GM11168 (cell line): ENCODE data around the gene TEKTIP1.
"Not testable (repeated sequence)": the region's sequence is repeated elsewhere in the genome, so short reads cannot be mapped to it uniquely, and the experiment has no call there.

Experiments used
- in situ Hi-C: fragments of 300-500 bp; cut with MboI; formaldehyde crosslinking; loops from one replicate; pipeline ENCODE4 v1.12.0; 2022; ENCODE audit warnings: low sequenced_read_pairs; ENCODE audit not compliant: unreplicated experiment

The TEKTIP1 gene

DNA sequence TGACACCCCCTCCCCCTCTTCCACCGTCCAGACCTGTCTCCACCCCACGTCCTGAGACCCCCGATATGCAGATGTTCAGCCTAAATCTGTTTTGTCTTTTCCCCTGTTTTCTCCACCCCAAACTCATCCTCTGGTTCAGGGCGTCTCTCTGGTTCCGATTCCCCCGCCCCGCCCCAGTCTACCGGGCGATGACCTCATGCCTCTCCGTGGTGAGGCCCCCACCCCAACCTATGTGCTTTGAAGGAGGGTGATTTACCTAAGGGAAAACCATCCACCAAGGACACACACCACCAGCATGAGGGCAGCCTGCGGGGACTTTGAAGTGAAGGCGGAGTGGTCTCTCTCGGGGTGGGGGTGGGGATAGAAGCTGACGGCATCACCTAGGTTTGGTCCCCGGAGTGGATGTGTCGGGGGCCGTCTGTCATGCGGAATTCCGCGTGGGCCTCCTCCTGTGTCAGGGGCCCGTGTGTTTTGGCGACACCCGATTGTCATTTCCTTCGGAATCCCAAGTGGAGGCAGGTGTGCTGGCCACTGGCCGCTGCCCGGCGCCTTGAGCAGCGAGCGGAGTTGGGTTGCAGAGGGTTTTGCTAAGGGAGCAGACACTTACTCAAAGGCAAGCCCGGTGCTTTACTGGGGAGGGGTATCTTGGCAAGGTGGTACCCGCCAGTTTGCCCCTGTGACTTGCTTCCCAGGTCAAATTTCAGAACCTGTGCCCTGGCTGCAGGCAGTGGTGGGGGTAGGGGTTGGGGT, 31.4 kb upstream of the TEKTIP1 start:
- in situ Hi-C loops: no loop called here

DNA sequence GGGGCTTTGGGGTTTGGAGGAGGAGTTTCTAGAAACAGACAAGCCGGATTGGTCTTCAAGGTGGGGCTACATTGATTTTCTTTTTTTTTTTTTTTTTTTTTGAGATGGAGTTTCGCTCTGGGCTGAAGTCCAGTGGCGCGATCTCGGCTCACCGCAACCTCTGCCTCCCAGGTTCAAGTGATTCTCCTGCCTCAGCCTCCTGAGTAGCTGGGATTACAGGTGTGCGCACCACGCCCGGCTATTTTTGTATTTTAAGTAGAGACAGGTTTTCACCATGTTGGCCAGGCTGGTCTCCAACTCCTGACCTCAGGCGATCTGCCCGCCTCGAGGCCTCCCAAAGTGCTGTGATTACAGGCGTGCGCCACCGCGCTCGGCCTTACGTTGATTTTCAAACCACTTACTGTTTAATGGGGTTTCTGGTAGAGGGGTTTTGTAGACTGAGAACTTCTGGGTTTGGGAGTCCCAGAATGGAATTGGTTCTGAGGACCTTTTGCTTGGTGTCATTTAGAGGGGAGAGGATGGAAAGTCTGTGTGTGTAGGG, 30.8 kb upstream of the TEKTIP1 start:
- in situ Hi-C loops: not testable (repeated sequence)

DNA sequence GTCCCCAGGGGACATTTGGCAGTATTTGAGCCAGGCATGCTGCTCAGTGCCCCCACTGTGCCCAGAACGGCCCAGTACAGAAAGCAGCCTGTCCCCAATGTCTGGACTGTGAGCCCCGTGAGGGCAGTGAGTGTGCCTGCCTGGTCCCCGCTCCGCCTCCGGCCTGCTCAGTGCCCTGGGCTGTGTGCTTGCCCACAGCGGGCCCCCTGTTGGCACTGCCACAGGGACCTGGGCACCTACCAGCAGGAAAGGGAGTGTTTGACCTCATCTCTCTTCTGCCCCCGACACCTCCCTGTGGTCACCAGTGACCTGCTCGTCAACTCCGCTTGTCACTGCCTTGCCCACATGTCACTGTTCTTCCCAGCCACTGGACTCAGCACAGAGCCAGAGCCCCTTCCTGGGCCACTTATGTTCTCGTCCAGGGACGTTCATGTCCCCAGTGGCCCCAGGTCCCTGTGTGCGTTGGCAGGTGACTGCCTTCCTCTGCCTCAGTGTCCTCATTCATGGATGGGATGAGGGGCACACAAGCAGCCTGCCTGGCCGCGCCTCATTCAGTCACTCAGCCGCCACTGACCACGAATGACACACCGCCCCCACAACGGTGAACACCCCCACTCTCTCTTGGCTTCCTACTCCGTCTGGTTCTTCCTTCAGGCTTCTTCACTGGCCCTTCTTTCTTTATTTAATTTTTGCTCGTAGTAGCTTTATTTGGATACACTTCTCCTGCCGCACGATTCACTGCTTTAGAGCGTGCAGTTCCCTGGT, 30.0 kb upstream of the TEKTIP1 start:
- in situ Hi-C loops: no loop called here

DNA sequence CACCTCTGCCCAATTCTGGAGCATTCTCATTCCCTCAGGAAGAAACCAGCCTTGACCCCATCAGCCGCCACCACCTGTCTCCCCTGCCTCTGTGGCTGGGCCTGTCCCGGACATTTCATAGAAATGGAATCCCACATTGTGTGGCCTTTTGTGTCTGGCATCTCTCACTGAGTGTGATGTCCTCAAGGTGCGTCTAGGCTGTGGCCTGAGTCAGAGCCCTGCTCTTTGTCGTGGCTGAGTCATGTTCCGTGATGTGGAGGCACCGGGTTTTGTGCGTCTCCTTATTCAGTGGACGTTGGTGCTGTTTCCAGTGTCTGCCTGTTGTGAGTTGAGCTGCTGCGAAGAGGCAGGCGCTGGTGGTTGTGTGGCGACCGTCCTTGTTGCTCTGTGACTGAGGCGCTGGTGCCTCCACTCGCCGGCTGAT, 29.4 kb upstream of the TEKTIP1 start:
- in situ Hi-C loops: no loop called here

DNA sequence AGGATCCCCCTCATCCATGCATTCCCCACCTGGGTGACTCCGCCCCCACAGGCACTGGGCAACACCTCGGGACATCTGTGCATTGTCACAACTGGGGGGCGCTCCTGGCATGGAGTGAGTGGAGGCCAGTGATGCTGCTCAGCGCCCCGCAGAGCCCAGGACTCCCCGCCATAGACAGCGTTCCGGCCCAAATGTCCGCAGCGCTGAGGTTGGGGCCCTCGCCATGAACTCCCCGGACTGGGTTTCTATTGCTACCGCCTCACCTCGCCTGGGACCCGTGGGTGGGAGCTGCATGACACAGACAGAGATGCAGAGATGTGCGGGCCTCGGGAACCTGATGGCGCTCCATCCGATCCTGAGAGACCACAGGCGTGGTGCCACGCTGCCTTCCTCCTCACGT, 28.2 kb upstream of the TEKTIP1 start:
- in situ Hi-C loops: no loop called here

DNA sequence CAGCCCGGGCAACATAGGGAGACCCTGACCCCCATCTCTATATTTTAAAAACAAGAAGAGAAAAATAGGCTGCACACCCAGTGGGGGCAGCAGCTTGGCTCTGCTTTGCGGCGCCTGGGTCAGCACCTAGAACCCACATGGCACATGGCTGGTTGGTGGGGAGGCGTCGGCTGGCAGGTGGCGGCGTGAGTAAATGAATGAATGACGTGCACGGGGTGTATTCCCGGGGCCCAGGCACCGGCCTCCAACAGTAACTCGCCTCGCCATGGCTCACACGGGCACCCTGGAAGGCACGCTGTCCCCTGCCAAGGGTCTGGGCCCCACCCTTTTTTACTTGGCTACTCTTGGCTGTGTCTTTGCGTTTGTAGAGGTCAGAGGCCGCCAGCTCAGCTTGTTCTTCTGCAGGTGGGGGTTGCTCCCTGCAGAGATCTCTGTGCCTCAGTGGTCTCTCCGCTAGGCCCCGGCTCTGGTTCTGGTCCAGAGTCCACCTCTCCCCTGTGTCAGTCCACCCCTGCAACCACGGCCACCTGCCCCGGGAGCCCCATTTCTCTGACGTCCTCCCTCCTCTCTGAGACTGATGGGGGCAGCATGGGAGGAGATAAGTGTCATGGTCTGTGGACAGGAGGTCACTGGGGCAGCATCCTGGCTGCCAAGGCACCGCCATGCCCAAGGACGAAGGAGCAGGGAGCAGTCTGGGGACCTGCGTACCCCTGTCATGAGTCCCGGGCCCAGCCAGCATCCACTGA, 27.3 kb upstream of the TEKTIP1 start:
- in situ Hi-C loops: no loop called here

DNA sequence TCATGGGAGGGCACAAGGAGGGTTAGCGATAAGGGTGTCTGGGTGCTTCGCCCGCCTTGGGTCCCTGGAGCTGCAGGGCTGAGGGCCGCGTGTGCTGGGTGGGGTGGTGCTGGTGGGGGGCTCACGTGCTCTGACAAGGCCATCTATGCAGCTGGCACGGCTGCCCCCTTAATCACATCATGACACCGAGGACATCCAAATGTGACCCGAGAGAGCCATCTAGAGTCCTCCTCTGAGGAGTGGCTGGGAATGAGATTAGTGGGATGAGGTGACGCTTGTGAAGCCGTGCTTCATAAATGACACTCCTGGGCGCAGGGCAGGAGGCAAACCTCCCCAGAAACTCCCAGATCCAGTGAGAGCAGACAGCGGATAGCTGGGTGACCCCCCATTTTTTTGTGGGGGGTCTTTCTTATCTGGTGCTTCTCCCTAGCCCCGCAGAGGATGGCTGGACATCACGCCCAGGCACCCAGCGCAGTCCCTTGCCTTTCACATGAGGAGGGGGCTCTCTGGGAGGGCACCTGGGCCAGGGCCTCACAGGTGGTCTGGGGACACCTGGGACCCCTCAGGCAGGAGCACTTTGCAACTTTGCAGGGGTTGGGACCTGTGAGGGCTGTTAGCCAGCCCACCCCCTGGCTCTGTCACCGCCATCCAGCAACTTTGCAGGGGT, 26.3 kb upstream of the TEKTIP1 start:
- in situ Hi-C loops: no loop called here

DNA sequence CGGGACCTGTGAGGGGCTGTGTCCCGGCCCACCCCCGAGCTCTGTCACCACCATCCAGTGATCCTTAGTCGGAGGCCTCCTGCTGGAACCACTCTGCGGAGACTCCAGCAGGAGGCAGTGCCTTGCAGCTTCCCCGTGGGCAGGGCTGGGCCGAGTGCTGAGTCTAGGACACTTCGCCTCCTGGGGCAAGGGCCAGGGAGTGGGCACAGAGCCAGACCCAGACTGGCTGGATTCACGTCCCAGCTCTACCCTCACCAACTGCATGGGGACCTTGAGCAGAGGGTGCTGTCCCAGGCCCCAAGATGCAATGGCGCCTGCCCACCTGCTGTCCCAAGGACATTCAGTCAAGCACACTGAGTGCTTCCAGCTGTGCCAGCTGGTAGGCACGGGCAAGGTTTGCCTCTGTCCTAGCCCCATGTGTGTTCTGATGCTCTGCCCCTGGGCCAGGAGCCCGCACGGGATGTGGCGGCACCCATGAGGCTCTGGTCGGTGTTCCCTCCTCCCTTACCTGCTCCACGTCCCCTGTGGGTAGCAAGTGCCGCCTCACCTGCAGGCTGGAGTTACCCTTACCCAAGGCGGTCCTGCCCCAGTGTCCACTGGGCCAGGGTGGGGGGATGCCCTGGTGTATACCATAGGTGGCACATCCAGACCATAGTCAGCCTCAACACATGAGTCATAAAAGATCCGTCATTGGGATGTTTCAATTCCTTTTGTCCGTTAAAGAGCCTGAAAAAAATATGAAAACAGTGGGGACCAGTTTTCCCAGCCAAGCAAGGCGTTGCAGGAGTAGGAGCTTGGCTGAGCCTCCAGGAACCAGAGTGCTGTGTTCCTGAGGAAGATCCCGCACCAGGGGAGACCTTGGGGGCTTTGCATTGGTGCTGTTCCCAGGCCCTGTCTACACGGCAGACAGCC, 25.5 kb upstream of the TEKTIP1 start:
- in situ Hi-C loops: no loop called here

DNA sequence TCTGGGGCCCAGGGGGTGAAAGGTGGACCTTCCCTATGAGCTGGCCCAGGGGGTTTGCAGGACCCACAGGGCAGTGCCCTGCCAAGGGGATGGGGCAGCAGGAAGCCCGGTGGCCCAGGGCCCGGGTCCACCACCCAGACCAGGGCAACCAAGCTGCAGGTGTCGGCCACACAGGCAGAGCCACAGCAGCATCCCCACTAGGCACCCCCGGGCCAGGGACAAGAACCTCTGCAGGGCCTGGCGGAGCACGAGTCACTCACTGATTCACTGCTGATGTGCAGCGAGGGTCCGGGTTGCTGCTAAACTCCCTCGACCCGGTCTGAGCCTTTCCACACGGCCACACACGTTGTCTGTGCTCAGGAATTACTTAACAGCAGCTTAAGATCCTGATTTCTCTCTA, 24.0 kb upstream of the TEKTIP1 start:
- in situ Hi-C loops: no loop called here

DNA sequence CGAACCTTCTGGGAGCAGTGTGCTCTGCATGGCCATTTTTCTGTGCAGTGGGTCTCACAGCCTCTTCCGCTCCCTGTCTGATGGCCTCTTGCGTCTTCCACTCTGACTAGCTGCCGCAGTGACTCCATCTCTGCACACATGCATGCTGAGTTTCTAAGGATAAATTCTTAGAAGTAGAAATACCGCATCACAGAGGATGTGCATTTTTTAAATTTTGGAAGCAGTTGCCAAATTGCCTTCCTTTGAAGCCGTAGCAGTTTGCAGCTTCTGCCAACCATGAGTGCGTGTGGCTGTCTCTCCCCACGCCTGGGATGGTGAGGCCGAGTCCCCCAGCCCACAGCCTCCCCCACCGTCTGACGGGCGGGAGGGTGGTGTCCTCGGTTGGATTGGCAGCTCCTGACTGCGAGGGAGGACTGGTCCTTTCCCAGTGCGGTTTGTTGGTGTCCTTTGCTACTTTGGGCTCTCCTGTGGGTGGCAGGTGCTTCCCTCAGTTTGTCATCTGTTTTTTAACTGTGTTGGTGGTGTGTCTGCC, 23.0 kb upstream of the TEKTIP1 start:
- in situ Hi-C loops: no loop called here

DNA sequence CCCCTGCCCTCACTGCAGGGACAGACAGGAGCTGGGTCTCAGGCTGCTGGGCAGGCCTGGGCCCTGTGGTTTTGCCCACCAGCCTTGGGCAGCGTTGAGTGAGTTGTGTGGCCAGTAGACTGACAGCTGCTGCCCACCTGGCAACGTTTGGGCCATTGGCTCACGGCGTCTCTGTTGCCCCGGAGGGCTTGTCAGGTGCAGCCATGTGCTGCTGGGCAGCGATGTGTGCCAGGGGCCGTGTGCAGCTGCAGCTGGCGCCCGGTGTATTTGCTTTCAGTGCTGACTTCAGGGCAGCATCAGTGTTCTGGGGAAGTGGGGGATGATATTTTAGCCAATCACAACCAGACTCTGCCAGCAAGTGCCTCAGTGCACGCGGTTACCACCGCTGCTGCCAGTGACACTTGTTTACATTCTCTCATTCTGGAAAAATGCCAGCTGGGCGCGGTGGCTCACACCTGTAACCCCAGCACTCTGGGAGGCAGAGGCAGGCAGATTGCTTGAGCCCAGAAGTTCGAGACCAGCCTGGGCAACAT, 22.2 kb upstream of the TEKTIP1 start:
- in situ Hi-C loops: no loop called here

DNA sequence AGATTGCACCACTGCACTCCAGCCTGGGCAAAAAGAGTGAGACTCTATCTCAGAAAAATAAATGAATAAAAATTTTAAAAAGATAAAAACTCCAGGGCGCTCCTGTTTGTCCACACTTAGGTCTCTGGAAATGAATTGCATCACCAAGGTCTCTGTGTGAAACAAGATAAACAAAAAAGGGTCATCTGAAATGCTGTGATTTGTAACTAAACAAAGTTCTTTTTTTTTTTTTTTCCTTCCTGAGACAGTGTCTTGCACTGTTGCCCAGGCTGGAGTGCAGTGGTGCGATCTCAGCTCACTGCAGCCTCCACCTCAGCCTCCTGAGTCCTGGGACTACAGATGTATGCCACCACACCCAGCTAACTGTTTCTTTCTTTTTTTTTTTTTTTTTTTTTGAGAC, 21.3 kb upstream of the TEKTIP1 start:
- in situ Hi-C loops: no loop called here

DNA sequence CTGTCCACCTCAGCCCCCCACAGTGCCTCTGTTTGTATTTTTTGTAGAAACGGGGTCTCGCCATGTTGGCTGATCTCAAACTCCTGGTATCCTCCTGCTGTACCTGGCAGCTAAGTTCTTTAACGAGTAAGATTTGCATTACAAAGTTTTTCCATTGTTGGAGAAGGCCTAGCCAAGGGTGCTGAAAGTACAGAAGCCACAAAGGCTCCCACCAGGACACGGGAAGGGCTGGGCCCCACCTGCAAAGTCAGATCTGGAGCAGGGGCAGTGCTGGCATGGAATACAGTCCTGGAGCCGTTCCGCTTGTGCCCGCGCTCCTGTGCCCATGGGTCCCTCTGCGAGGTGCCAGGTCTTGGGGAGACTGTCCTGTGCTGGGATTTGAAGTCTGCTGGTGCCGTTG, 20.7 kb upstream of the TEKTIP1 start:
- in situ Hi-C loops: no loop called here

DNA sequence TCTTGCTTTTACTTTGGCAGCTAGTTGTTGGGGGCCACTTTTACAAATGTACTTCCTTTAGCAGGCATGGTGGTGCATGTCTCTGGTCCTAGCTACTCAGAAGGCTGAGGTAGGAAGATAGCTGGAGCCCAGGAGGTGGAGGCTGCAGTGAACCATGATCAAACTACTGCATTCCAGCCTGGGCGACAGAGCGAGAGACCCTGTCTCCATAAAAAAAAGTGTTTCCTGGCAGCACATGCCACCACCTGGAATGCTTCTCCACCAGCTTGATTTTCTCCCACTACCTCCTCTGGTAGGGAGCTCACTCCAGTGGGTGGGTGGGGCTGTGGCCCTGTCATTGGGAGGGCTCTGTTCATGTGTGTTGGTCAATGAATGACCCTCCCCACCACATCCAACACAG, 20.3 kb upstream of the TEKTIP1 start:
- in situ Hi-C loops: no loop called here

DNA sequence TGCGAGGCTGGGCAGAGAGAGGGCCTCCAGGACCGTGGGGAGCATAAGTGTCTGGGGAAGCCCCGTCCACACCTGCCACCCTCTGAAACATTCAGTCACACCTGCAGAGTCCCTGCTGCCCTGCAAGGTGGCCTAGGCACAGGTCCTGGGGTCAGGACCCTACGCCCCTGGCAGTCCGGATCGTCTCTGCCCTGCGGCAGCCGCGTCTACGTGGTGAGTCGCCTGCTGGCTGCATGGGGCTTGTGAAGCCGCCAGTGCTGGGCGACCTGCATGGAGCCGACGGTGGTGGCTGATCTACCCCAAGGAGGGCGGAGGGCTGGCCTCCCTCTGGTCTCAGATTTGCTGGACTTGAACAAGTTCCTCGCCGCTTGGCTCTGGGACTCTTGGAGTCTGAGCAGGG, 19.8 kb upstream of the TEKTIP1 start:
- in situ Hi-C loops: no loop called here

DNA sequence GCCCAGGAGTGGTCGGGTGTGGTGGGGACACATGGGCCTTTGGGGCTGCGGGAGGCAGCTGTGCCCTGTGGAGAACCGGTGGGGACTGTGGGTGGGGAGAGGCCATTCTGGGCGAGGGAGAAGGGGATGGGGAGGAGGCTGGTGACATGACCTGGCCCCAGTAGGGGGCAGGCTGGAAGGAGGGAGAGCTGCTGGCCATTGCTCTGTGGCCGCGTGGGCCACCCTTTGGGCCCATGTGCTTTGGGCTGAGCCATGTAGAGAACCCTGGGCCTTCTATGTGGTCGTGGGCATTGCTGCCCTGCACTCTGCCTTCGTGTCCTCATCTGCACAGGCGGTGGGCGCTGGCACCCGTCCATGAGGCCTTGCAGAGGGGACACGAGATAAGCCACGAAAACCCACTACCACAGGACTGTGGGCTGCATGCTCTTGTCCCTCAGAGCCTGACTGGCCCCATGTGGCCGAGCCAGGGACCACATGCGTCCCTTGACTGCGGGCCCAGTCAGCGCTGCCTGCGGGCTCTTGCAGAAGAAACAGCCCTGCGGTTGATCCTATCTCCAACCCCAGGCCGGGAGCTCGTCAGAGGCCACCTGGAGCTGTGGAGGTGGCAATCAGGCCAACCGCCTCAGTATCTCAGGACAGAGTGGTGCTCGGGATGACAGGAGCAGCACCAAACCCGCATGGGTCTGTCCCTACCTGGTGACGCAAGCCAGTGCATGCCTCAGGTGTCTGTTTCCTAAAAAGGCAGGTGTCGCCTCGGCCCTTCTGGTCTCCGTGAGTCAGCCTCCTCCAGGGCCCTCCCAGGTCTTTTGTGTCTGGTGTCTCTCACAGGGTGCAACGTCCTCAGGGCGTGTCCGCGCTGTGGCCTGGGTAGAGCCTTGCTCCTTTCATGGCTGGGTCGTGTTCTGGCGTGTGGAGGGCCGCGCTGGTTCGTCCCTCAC, 18.5 kb upstream of the TEKTIP1 start:
- in situ Hi-C loops: no loop called here

DNA sequence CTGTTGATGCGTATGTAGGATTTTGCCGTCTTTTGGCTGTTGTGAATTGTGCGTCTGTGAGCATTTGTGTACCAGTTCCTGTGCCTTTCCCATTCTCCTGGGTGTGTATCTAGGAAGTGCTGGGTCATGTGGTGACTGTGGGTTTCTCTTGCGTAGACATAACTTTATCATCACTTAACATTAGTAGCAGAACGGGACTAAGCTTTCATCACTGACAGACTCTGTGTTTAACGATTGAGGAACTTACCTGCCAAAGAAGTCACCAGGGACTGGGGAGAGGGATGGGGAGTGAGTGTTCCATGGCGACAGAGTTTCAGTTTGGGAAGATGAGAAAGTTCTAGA, 17.9 kb upstream of the TEKTIP1 start:
- in situ Hi-C loops: no loop called here
